Measurements from ENCODE around the gene HLA-DRB5.
"Not testable (repeated sequence)": the region's sequence is repeated elsewhere in the genome, so short reads cannot be mapped to it uniquely, and the experiment has no call there.

Gene HLA-DRB5

DNA sequence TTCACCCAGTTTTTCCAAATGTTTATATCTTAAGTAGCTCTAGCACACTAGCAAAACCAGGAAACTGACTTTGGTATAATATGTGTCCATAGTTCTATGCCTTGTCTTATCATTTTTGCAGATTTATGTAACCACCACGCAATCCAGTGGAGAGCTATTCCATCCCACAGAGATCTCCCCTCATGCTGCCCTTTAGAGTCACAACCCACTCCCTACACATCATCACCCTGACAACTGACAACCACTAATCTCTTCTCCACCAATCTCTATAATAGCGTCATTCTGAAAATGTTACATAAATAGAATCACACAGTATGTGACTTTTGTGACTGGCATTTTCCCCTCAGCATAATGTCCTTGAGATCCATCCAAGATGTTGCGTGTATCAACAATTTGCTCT lies 29.1 kb downstream of the HLA-DRB5 start:
- DNase-seq (ENCODE audit: low read depth): no peak

DNA sequence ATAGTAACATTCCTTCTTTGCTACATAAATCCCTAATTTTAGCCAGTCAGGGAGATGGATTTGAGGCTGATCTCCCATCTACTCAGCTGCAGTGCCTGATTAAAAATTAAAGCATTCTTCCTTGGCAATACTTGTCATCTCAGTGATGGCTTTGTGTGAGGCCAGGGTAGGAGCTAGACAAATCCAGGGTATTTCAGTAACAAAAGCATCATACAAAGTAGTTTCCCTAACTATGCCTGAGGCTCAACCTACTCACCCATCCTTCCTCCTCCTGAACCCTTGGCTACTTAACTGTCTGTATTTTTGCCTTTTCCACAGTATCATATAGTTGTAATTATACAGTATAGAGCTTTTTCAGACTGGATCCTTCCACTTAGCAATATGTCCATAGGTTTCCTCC lies 37.7 kb downstream of the HLA-DRB5 start:
- DNase-seq (ENCODE audit: low read depth): no peak

DNA sequence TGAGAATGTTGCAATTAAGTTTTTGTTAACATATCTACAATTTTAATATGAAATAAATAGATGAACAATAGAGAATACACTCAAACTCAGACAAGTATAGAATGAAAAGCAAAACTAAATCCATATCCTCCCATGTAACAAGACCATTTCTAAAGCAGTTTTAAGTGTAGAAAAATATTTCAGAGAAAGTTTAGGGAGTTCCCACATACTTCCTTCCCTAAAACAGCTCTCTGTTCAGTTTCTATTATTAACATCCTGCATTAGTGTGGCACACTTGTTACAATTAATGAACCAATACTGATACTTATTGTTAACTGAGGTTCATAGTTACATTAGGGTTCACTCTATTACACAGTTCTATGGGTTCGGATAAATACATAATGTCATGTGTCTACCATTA lies 38.4 kb downstream of the HLA-DRB5 start:
- no peak for DNase-seq (ENCODE audit: low read depth)

DNA sequence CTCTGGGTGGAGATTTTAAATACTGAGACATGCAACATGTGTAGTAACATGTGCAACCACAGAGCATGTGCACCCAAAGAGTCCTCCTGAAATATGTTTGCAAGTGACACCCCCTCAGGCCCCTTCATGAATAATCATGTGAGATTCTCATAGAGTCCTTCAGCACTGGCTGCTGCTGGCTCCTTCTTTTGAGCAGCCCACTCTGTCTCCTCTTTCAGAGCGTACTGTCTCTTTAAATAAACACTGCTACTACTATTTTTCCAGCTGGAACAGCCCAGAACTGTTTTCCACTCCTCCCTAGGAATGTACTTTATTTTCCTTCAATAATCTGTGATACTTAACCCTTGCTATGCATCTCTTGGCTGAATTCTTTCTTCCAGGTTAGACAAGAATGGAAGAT lies 42.0 kb downstream of the HLA-DRB5 start:
- DNase-seq (ENCODE audit: low read depth): no peak

DNA sequence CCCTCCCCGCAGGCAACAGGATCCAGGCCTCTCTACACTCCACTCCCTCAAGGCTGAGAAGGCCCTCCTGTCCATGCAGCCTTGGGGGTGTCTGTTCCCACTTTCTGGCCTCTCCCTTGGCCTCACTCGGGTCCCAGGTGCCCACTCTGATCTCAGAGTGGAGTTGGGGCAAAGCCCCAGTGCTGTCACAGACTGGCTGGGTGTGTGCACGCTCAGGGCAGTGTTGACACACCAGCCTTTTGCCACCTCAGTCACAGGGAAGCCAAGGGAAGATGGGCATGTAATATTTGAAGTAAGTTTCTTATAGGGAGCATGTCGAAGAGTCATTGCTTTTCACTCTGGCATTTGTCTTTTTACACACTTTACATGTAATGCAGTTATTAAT lies 45.5 kb downstream of the HLA-DRB5 start:
- no peak for DNase-seq (ENCODE audit: low read depth)

DNA sequence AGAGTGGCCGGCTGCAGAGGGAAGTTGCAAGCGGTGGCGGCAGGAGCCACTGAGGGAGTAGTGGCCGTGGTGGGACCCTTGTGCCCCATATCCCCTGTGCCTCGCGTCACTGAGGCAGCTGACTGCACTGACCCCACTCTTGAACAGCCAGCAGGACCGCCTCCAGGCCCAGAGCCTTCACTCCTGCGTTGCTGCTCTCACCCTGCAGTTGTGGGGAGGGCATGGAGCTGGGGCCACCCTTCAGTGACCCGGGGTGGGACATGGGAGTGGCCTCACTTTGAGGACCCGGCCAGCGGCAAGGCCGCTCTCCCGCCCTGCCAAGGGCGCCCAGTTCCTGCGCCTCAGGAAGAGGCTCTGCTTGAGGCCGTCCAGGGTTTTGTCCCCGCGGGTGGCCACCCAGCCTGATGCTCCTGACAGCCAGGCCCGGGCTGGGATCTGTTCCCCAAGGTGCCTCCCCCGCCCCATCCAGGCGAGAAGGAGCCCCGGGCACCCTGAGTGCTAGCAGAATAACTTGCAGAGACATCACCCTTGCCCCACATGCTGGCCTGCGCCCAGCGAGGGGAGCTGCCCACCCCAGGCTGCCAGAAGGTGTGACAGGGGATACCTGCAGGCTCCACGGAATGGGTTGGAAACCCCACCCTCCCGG lies 46.0 kb downstream of the HLA-DRB5 start:
- DNase-seq (ENCODE audit: low read depth): no peak

DNA sequence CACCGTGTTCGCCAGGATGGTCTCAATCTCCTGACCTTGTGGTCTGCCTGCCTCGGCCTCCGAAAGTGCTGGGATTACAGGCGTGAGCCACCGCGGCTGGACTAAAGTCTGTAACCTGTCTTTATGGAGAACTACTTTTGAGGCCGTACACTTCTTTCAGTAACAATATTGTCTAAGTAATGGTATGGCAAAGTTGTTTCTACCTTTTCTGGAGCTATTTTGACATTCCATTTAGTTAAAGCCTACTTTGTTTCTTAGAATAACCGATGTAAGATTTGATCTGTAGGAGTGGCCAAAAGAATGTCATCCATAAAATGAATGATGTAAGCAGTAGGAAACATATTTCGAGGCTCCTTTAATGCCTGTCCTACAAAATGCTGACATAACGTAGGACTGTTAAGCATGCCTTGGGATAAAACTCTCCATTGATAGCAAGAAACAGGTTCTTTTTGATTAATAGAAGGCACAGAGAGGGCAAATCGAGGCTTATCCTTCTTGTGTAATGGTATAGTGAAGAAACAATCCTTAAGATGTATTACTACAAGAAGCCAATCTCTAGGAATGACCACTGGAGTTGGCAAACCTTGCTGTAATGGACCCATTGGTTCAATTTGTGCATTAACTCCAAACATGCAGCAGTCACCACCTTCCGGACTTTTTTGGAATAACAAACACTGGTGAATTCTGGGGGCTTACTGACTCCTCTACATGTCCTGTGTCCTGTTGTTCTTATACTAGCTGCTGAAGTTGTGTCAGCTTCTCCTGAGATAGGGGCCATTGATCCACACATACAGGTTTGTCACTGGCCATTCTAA lies 54.5 kb downstream of the HLA-DRB5 start:
- DNase-seq (ENCODE audit: low read depth): no peak

DNA sequence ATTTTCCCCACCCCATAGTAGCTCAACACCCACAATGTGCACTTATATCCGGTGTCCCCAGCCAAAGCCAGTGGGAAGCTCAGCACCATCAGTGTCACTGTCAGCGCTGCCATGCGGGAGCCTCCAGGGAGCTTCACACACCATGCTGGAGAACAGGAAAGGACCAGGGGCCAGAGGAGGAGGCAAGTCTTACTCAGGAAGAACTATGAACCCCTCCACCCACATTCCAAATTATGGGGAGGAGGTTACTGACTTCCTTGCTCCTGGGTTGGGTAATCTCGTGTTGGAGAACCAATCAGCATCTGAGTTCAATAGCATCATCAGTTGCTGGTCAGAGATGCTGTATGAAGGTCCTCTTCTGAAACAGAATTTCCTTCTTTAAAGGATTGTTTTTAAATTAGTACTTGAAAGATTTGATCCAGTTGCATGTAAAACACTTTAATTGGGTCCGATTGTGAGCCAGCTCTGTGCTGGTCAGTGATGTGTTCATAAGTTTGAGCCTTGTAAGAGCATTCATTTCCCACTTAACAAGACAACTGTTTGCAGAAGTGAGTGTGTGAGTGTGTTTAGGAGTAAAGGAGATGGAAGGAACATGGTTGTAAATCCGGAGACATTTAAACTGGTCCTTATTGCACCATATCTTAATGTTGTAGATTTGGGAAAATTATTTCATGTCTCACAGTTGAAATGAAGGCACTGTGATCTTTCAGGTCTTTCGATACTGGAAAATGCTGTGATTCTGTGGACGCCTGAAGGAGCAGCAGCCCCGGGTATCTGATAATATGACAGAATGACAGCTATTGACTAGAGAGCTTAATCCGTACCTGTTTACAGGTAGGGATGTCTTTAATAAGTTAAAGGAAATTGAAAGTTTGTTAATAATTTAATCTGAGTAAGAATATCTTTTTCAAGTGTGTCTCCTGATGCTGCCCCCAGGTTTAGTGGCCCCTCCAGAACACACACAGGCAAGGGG lies 56.4 kb downstream of the HLA-DRB5 start:
- not testable (repeated sequence) for DNase-seq (ENCODE audit: low read depth)

DNA sequence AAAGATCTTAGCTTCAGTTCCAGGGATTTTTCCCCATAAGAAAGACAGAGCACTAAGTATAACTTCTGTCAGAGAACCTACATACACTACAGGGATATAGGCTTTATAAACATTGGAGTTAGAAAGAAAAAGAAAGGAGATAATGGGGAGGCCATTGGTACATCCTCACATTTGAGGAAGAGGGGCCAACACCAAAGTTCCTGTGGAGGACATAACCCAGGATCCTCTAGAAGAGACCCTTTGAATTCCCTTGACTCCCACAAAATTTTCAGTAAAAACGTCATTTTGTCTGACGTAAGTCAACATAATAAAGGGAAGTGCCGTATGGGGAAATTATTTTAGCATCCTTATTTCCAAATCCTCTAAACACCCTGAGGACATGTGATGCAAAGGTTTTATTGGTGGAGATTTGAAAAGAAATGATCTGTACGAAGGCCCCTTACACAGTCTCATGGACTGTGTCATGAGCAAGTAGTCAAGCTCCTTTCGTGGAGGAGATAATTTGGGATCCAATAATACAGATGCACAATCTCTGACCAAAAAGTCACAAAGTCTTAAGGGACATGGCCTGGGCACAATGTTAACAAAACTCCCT lies 57.2 kb downstream of the HLA-DRB5 start:
- DNase-seq (ENCODE audit: low read depth): no peak

DNA sequence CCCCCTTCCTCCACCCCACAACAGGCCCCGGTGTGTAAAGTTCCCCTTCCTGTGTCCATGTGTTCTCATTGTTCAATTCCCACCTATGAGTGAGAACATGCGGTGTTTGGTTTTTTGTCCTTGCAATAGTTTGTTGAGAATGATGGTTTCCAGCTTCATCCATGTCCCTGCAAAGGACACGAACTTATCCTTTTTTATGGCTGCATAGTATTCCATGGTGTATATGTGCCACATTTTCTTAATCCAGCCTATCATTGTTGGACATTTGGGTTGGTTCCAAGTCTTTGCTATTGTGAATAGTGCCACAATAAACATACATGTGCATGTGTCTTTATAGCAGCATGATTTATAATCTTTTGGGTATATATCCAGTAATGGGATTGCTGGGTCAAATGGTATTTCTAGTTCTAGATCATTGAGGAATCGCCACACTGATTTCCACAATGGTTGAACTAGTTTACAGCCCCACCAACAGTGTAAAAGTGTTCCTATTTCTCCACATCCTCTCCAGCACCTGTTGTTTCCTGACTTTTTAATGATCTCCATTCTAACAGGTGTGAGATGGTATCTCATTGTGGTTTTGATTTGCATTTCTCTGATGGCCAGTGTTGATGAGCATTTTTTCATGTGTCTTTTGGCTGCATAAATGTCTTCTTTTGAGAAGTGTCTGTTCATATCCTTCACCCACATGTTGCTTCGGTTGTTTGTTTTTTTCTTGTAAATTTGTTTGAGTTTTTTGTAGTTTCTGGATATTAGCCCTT lies 62.2 kb downstream of the HLA-DRB5 start:
- DNase-seq (ENCODE audit: low read depth): not testable (repeated sequence)
